HEK293 (cell line): ENCODE measurements around the gene CAD.

ENCODE experiments used
- BCL6B ChIP-seq: fragments of 450-650 bp; formaldehyde crosslinking; IDR thresholded peaks from 2 replicates; pipeline ENCODE4 v1.5.1; 2017; ENCODE audit warnings: missing biosample characterization, missing genetic modification characterization
- CTCF ChIP-seq: fragments of 450-650 bp; formaldehyde crosslinking; IDR thresholded peaks from 2 replicates; pipeline ENCODE4 v1.5.1; 2016; ENCODE audit warnings: missing biosample characterization, missing genetic modification characterization
- ELK4 ChIP-seq: IDR thresholded peaks from 2 replicates; pipeline ENCODE4 v1.6.1; 2011; ENCODE audit warnings: mild to moderate bottlenecking, low read depth, low read length, borderline replicate concordance
- FEZF1 ChIP-seq: fragments of 450-650 bp; formaldehyde crosslinking; IDR thresholded peaks from 2 replicates; pipeline ENCODE4 v1.5.1; 2016; ENCODE audit warnings: missing biosample characterization, missing genetic modification characterization
- KLF1 ChIP-seq: fragments of 450-650 bp; formaldehyde crosslinking; IDR thresholded peaks from 2 replicates; pipeline ENCODE4 v1.5.1; 2016; ENCODE audit warnings: missing biosample characterization, missing genetic modification characterization
- PATZ1 ChIP-seq: fragments of 450-650 bp; formaldehyde crosslinking; IDR thresholded peaks from 2 replicates; pipeline ENCODE4 v1.5.1; 2016; ENCODE audit warnings: missing biosample characterization, missing genetic modification characterization
- PRDM10 ChIP-seq: fragments of 450-650 bp; formaldehyde crosslinking; IDR thresholded peaks from 2 replicates; pipeline ENCODE4 v1.5.1; 2016; ENCODE audit warnings: missing biosample characterization, missing genetic modification characterization
- YY1 ChIP-seq: fragments of 450-650 bp; formaldehyde crosslinking; IDR thresholded peaks from 2 replicates; pipeline ENCODE4 v1.5.1; 2018; ENCODE audit warnings: missing biosample characterization, missing genetic modification characterization
- ZBTB20 ChIP-seq: fragments of 450-650 bp; formaldehyde crosslinking; IDR thresholded peaks from 2 replicates; pipeline ENCODE4 v1.5.1; 2016; ENCODE audit warnings: missing biosample characterization, missing genetic modification characterization
- ZNF184 ChIP-seq: fragments of 450-650 bp; IDR thresholded peaks from 2 replicates; pipeline ENCODE4 v1.5.1; 2018; ENCODE audit warnings: missing biosample characterization, mild to moderate bottlenecking, missing genetic modification characterization
- ZNF2 ChIP-seq: fragments of 450-650 bp; formaldehyde crosslinking; IDR thresholded peaks from 2 replicates; pipeline ENCODE4 v1.5.1; 2016; ENCODE audit warnings: missing biosample characterization, missing genetic modification characterization
- ZNF248 ChIP-seq: fragments of 450-650 bp; formaldehyde crosslinking; IDR thresholded peaks from 2 replicates; pipeline ENCODE4 v1.5.1; 2017; ENCODE audit warnings: missing biosample characterization, missing genetic modification characterization
- ZNF266 ChIP-seq: fragments of 450-650 bp; formaldehyde crosslinking; IDR thresholded peaks from 2 replicates; pipeline ENCODE4 v1.5.1; 2016; ENCODE audit warnings: missing biosample characterization, missing genetic modification characterization, low read depth
- ZNF391 ChIP-seq: fragments of 450-650 bp; formaldehyde crosslinking; IDR thresholded peaks from 2 replicates; pipeline ENCODE4 v1.5.1; 2016; ENCODE audit warnings: low read depth, missing biosample characterization, missing genetic modification characterization, borderline replicate concordance
- ZNF394 ChIP-seq: fragments of 450-650 bp; formaldehyde crosslinking; IDR thresholded peaks from 2 replicates; pipeline ENCODE4 v1.5.1; 2016; ENCODE audit warnings: missing biosample characterization, missing genetic modification characterization, mild to moderate bottlenecking, moderate library complexity, borderline replicate concordance
- ZNF398 ChIP-seq: fragments of 450-650 bp; formaldehyde crosslinking; IDR thresholded peaks from 2 replicates; pipeline ENCODE4 v1.5.1; 2017; ENCODE audit warnings: missing biosample characterization, missing genetic modification characterization
- ZNF449 ChIP-seq: fragments of 450-650 bp; formaldehyde crosslinking; IDR thresholded peaks from 2 replicates; pipeline ENCODE4 v1.5.1; 2017; ENCODE audit warnings: missing biosample characterization, mild to moderate bottlenecking, missing genetic modification characterization, moderate library complexity
- ZNF510 ChIP-seq: fragments of 450-650 bp; formaldehyde crosslinking; IDR thresholded peaks from 2 replicates; pipeline ENCODE4 v1.5.1; 2018; ENCODE audit warnings: mild to moderate bottlenecking, missing genetic modification characterization, missing biosample characterization; ENCODE audit not compliant: insufficient replicate concordance
- ZNF514 ChIP-seq: fragments of 450-650 bp; formaldehyde crosslinking; IDR thresholded peaks from 2 replicates; pipeline ENCODE4 v1.5.1; 2016; ENCODE audit warnings: missing biosample characterization, missing genetic modification characterization
- ZNF549 ChIP-seq: fragments of 450-650 bp; IDR thresholded peaks from 2 replicates; pipeline ENCODE4 v1.5.1; 2018; ENCODE audit warnings: missing biosample characterization, missing genetic modification characterization, mild to moderate bottlenecking, inconsistent platforms, moderate library complexity
- ZNF600 ChIP-seq: fragments of 450-650 bp; formaldehyde crosslinking; IDR thresholded peaks from 2 replicates; pipeline ENCODE4 v1.5.1; 2016; ENCODE audit warnings: missing biosample characterization, missing genetic modification characterization
- ZNF645 ChIP-seq: fragments of 450-650 bp; formaldehyde crosslinking; IDR thresholded peaks from 2 replicates; pipeline ENCODE4; 2016; ENCODE audit warnings: missing biosample characterization, missing genetic modification characterization

CAD gene

GRCh38 chr2:27264753-27265535 lies 47.8 kb downstream of the CAD start (continued):
- no peak for TF ChIP-seq ZNF645 (tag by site-specific recombination)
- no peak for TF ChIP-seq ZNF398
- peak; percentile 73; the same call in 1 of the 2 replicates for TF ChIP-seq YY1 (tag by site-specific recombination)
- TF ChIP-seq ZNF2 (tag by site-specific recombination), result peak; percentile 28; the same call in 1 of the 2 replicates
- peak; percentile 64 for TF ChIP-seq ZNF600 (tag by site-specific recombination)
- peak; percentile 49; the same call in 1 of the 2 replicates for TF ChIP-seq KLF1 (tag by site-specific recombination)
- TF ChIP-seq ELK4, result no peak
- TF ChIP-seq ZNF266 (tag by site-specific recombination), result no peak
- TF ChIP-seq FEZF1 (tag by site-specific recombination), result no peak
- TF ChIP-seq ZNF184, result no peak
- TF ChIP-seq ZNF248 (tag by site-specific recombination), result no peak
- TF ChIP-seq ZNF449 (tag by site-specific recombination), result 0 out of 2 replicates have a peak, but pooled peaks have one; percentile 34
- no peak for TF ChIP-seq ZNF394
- no peak for TF ChIP-seq BCL6B (tag by site-specific recombination)
- peak; percentile 98 for TF ChIP-seq CTCF
- TF ChIP-seq PRDM10 (tag by site-specific recombination), result peak; percentile 60; the same call in 1 of the 2 replicates
- TF ChIP-seq ZNF391, result 0 out of 2 replicates have a peak, but pooled peaks have one; percentile 31
- TF ChIP-seq ZNF514 (tag by site-specific recombination), result no peak
- no peak for TF ChIP-seq ZNF549
- peak; percentile 77 for TF ChIP-seq PATZ1
- peak; percentile 84 for TF ChIP-seq ZBTB20 (tag by site-specific recombination)
- TF ChIP-seq ZNF510 (tag by site-specific recombination), result no peak
